Neural progenitor cell (in vitro differentiated cells): Measurements from ENCODE around the gene GRAMD4.

Experiments used
- EZH2phosphoT487 ChIP-seq: fragments of 200-600 bp; sonication (generic); IDR thresholded peaks from 2 replicates; pipeline ENCODE4 v1.6.1; 2017; ENCODE audit warnings: antibody characterized with exemption
- TF ChIP-seq, protein P1 (sequence below): fragments of 200-600 bp; sonication (generic); IDR thresholded peaks from 2 replicates; pipeline ENCODE4 v1.5.1; 2017; ENCODE audit warnings: antibody characterized with exemption, mild to moderate bottlenecking

- TF ChIP-seq, protein P1, sequence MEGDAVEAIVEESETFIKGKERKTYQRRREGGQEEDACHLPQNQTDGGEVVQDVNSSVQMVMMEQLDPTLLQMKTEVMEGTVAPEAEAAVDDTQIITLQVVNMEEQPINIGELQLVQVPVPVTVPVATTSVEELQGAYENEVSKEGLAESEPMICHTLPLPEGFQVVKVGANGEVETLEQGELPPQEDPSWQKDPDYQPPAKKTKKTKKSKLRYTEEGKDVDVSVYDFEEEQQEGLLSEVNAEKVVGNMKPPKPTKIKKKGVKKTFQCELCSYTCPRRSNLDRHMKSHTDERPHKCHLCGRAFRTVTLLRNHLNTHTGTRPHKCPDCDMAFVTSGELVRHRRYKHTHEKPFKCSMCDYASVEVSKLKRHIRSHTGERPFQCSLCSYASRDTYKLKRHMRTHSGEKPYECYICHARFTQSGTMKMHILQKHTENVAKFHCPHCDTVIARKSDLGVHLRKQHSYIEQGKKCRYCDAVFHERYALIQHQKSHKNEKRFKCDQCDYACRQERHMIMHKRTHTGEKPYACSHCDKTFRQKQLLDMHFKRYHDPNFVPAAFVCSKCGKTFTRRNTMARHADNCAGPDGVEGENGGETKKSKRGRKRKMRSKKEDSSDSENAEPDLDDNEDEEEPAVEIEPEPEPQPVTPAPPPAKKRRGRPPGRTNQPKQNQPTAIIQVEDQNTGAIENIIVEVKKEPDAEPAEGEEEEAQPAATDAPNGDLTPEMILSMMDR, result no peak
- TF ChIP-seq EZH2phosphoT487, result no peak
Measured at GRCh38 chr22:46714550-46714949, 94.4 kb downstream of the GRAMD4 start.
